ENCODE measurements around the gene TOGARAM2.

DNA sequence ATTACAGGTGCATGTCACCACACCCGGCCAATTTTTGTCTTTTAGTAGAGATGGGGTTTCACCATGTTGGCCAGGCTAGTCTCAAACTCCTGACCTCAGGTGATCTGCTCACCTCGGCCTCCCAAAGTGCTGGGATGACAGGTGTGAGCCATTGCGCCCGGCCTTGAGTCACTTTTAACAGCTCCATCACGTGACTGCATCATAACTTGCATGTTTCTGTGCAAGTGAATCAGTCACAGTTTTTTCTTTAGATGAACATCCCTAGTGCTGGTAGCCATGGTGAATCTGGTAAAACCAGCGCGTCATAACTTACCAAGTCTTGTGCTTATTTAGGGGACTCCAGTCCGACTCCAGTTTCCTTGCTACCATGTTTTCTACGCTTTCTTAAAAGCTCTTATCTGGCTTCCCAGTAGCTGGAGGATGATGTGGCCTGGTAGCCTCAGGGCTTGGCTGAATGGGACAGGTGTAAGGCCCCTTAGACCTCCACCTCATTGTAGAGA lies 60.1 kb downstream of the TOGARAM2 start:
- TF ChIP-seq CTCF (IDR thresholded peaks at IDR 0.05) (no peak), ZFX (IDR thresholded peaks at IDR 0.05; ENCODE audit: borderline replicate concordance) (no peak)

All from 22Rv1 (cell line).